ENCODE measurements around the gene SLC38A11.
"Not testable (repeated sequence)": the region's sequence is repeated elsewhere in the genome, so short reads cannot be mapped to it uniquely, and the experiment has no call there.

The SLC38A11 gene

DNA sequence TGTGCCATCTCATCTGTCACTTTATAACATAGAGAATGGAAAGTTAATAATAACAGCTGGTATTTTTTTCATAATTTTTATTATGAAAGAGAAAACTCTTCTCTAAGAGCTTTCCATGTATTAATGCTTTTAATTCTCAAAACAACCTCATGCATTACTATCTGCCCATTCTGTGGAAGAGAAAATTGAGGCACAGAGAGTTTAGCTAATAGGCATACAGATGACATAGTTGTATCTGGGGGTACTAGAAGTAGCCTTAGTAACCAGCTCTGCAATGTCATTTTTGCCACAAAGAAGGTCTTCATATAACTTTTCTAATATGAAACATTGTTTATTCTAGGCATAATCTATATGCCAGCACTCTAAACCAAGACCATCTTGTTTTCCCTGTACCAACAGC lies 77.4 kb downstream of the SLC38A11 start:
- no peak for DNase-seq (ENCODE audit: low spot score)

DNA sequence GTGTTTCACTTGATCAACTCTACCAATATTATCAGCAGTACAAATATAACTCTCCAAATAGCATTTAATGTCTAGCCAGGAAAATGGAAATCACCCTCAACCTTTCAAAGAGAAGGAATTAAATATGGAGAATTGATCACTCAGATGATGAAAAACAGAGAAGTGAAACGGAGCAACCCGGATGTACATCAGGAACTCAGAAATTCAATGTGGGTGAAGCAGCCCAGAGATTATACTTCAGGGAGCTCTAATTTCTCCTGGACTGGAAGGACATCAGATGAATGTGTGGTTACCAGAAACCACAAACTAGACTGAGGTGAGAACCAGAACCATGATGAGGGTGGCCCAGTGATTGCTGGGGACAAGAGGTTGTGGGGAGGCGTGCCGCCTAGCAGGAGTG lies 78.2 kb downstream of the SLC38A11 start:
- DNase-seq (ENCODE audit: low spot score), result no peak

DNA sequence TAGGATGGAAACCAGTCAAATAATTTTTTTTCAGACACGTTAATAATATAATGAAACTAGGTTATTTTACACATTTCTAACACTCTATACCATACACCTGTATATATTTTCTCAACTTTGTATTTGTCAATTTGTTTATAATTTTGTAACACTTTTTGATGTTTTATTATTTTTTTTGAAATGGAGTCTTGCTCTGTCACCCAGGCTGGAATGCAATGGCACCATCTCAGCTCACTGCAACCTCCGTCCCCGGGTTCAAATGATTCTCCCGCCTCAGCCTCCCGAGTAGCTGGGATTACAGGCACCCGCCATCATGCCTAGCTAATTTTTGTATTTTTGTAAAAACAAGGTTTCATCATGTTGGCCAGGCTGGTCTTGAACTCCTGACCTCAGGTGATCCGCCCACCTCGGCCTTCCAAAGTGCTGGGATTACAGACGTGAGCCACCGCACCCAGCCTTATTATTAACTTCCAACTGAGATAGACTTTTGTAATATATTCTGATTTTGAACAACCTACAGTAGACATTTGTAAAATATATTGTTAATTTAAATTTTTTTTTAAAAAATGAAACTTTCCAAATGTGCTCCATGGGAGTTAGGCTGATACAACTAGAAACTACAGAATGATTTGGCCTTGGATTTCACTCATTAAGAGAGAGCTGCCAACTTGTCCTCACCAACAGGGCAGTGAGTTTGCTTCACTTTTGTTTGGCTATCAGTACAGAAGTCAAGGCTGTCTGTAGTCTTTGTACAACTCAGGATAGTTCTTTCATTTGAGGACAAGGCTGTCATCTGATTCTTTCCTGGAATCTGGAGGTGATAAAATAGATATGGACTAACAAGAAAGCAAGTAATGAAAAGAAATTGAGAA lies 79.8 kb downstream of the SLC38A11 start:
- DNase-seq (ENCODE audit: low spot score), result no peak

DNA sequence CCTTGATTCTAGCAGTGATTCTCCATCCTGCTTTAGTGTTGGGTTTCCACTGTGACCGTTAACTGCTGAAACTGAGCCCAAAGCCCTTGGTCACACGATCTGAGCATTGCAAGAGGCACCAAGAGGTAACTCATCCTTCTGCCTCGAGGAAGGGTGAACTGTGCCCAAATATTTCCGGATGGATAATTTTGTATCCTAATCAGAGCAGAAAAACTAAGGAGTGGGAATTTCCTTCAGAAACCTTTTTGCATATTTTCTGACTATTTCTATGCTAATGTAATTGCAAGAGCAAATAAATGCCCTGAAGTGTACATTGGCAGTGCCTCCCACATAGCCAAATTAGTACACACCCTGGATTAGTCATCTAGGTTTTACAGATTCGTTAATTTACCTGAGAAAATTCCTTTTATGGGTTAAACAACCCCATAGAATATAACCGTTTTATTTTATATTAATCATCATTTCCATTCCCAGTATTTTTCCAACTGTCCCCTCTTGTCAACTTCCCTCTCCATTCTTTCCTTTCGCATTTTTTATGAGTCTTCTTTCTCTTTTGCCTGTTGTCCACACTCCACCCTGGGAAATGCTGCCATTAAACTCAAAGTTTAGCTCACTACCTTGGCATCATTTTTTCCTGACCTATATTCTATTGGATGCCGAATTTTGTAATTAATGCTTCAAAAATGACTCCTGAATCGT lies 82.0 kb downstream of the SLC38A11 start:
- no peak for DNase-seq (ENCODE audit: low spot score)

DNA sequence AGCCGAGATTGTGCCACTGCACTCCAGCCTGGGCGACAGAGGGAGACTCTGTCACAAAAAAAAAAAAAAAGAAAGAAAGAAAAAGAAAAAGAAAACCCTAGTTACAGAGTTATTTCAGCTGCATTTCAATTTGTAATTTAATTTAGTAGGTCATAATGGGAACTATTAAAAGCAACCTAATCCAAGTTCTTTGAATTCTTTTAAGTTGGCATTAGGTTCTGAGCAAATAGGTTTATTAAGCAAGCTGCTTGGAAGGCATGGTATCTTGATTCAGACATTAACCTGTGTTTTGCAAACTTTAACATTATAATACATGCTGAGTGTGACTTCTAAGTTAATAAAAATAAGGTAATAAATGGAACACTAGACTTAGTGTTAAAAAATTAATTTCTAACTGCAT lies 83.9 kb downstream of the SLC38A11 start:
- DNase-seq (ENCODE audit: low spot score), result no peak

DNA sequence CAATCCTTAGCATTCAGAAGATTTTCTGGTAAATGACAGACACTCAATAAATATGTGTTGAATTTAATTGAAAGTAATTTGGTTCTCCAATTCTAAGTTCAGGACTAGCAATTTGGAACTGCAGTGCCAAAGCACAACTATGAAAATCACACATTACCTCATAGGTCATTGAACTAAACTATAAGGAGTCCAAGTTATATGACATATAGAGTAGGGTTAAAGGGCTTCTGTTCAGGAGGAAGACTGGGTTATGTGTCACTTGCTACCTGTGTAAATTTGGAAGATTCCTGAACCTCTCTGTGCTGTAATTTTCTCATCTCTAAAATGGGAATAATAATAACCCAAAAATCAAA lies 85.9 kb downstream of the SLC38A11 start:
- DNase-seq (ENCODE audit: low spot score), result no peak

DNA sequence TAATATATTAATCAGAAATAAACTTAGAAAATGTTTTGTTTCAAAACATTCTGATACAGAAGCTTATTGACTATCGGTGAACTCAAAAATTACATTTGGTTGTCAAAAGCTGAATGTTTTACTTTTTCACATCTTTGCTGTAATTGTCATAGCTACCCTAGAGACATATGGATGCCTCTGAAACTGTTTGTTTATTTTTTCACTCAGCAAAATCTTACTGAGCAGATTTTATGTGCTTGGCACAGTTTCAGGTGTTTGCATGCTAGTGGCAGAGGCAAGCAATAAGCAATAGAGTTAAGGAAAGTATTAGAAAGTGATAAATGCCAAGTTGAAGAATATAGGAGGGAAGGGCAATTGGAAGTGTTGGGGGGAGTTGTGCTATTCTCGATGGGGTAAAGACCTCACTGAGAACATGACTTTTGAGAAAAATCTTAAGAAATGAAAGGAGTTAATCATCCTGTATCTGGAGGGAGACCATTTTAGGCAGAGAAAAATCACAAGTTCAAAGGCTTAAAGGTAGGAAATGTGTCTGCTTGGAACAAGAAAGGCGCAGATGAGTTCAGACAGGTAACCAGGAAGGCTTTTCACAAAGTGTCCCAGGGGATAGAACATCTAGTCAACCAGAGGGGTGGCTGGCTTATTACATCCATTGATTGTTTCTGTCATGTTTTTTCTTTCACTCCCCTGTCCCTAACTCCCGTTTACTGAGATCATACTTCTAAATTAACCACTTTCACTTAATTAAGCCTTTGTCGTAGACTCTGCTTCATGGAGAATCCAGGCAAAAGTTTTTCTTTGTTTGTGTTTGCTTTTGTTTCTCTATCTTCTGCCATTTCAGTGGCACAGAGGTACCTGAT lies 86.5 kb downstream of the SLC38A11 start:
- DNase-seq (ENCODE audit: low spot score), result no peak

DNA sequence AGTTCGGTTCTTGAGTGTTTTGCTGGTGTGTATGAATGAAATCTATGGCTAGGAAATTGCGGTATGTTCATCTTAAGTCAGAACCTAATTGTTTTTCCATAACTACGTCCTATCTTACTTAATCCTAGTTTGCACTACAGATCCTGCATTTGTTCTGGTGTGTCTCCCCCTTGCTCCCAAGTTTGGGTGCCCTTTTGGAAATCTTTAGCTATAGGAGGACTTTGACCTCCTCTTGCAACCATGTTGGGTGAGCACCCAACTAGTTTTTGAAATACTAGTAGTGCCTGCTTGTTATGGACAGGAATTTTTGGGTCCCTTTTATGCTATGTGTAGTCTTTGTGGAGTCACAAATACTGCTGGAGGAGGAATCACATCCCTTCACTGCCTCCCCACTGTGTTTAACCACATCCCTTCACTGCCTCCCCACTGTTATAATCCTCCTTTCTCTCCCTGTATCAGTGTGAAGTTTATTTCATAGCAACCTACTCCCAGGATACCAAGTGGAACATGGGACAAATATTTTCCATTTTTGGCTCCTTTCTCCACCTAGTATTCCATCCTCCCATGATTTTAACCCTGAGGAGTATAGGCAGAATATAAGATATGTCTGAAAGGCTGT lies 87.4 kb downstream of the SLC38A11 start:
- DNase-seq (ENCODE audit: low spot score), result no peak

DNA sequence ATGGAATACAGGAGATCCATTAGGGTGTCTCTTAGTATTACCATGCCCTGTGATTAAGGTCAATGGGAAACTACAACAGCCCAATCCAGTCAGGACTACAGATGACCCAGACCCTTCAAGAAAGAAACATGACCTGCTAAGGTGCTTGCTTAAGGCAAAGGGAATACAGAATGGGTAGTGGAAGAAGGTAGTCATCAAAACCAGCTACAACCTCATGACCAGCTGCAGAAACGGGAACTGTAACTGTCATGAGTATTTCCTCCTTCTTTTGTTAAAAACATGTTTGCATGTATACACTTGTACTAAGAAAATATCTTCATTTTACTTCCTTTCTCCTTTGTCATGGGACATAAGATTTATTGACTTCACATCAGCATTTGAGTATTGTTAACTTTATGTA lies 88.9 kb downstream of the SLC38A11 start:
- DNase-seq (ENCODE audit: low spot score), result not testable (repeated sequence)

DNA sequence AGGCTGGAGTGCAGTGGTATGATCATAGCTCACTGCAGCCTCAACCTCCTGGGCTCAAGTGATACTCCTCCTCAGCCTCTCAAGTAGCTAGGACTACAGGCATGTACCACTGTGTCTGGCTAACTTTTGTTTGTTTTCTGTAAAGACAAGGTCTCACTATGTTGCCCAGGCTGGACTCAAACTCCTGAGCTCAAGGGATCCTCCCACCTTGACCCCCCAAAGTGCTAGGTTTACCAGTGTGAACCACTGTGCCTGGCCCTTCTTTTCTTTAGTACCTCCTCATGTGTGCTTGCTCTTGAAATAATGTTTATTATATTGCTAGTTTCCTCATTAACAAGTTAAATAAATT lies 94.7 kb downstream of the SLC38A11 start:
- no peak for DNase-seq (ENCODE audit: low spot score)

DNA sequence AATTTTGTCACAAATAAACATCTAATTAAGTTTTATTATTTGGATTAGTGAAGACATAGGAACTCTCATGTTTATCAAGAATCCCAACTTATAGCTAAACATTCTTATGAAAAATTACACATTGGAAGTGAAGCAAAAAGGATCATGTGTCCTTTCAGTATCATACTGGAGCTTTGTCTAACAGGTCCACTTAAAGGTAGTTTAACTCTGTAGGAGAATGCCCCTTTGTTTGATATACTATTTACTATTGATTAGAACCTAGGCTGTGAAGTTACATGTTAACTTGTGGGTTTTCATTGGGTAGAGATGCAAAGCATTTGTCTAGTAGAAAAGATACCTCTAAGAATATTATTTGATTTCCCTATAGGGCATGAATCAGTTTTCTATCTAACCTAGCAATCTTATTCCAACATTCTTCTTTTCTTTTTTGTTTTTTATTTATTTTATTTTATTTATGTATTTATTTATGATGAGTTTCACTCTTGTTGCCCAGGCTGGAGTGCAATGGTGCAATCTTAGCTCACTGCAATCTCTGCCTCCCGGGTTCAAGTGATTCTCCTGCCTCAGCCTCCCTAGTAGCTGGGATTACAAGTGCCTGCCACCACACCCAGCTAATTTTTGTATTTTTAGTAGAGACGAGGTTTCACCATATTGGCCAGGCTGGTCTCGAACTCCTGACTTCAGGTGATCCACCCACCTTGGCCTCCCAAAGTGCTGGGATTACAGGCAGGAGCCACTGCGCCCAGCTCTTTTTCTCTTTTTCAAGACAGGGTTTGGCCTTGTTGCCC lies 95.2 kb downstream of the SLC38A11 start:
- DNase-seq (ENCODE audit: low spot score), result not testable (repeated sequence)

DNA sequence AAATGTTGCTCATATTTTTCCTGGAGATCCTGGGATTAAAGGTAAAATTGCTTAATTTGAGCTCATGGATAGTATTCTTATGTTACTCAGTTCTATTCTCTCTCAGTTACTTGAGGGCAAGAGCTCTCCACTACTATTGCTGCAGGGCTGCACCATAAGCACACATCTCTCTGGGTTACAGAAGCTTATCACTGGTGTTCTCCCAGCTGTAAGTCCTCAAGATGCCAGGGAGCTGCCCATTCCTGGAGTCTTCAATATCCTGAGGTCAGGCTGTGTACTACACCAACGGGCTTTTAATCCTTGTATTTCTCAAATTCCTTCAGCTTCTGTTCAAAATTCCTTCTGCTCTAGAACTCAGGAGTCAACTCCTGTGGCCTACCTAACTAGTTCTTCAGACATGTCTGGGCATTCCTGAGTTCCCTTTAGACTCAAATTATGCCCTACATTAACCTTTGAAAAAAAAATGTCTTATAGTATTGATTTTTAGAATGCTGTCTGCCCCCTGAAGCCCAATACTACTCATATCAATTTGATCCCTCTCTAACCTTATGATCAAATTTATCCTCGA lies 96.0 kb downstream of the SLC38A11 start:
- DNase-seq (ENCODE audit: low spot score), result no peak

DNA sequence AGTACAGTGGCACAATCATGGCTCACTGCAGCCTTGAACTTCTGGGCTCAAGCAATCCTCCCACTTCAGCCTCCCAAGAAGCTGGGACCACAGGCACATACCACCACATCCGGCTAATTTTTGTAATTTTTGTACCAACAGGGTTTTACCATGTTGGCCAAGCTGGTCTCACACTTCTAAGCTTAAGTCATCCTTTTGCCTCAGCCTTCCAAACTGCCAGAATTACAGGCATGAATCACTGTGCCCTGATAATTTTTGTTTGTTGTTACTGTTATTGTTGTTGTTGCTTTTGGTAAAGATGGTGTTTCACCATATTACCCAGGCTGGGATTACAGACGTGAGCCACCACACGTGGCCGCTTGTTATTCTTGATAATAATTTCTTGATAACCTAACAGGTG lies 103.2 kb downstream of the SLC38A11 start:
- DNase-seq (ENCODE audit: low spot score), result no peak

DNA sequence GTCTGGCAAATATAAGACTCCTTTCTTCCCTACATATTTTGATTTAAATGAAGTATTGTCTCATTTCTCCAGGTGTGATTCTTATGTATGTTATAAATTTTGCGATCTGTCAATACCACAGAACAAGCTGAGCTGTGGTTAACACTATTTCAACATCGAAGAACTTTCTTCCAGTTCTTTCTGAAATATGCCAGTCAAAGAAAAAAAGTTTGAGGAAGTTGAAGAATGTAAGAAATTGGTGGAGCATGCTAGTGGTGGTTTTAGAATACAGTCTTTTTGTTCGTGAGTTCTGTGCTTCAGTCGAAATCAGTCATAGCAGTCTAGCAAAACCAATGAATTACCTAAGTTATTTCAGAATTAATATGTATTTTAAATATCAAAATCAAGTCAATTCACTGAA lies 105.1 kb downstream of the SLC38A11 start:
- no peak for DNase-seq (ENCODE audit: low spot score)

DNA sequence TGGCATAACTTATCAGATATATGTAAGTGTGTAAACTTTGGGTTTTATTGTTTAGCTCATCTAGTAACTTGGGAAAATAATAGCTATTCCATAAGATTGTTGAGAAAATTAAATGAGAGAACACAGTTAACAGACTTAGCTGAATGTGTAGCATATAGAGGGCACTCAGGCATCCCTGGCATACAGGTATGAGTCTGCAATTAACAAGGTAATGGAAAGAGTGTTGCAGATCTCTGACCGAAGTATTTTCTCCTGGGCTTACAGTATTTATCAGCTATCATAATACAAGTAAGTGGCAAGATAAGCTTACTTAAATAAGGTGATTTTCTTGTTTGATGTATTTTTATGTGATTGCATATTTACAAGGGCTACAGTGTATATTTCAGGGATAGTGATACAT lies 105.8 kb downstream of the SLC38A11 start:
- DNase-seq (ENCODE audit: low spot score), result no peak

DNA sequence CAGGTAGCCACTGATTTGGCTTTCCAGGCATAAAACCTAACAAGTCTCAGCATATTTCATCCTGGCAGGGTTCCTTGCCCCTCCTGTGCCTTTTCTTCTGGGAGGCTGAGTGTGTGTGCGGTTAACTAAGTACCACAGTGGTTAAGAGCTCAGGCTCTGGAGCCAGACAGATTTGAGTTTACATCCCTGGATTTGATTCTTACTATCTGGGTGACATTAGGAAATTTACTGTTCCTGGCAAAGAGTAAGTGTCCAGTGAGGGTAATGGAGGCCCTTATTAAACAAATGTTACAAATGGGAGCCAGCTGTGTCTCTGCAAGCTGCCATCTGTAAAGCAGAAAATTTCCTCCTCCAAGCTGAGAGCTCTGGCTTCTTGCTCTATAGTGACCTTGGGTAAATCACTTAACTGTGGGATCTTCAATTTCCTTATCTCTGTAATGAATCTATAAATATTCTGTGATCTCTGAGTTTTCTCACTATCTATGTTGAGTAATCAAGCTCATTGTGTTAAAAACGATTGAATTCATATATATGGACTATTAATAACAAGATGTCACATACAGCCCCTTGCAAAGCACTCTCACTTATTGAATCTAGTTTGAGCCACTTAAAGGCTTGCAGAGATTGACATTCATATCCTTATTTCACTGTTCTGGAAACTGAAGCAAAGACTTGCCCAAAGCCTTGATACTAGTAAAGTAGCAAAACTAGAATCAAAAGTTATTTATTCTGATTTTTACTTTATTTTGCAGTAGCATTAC lies 107.2 kb downstream of the SLC38A11 start:
- no peak for DNase-seq (ENCODE audit: low spot score)

DNA sequence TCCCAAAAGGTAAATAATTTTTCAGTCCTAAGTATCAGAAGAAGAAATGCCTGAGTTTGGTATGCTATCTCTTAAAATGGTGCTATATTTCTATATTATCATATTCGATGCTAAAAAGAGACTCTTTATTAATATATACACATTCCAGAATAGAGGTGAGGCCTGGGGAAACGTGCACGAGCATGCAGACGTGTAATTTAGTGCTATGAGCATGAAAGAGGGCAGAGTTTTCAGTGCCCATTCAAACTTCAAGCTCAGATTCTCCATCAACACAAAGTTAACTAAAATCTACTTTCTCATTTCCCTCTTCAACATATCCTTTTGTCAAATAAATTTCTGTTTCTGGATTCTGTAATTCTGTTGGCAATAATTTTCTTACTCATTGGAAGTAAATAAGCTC lies 108.0 kb downstream of the SLC38A11 start:
- DNase-seq (ENCODE audit: low spot score), result no peak

DNA sequence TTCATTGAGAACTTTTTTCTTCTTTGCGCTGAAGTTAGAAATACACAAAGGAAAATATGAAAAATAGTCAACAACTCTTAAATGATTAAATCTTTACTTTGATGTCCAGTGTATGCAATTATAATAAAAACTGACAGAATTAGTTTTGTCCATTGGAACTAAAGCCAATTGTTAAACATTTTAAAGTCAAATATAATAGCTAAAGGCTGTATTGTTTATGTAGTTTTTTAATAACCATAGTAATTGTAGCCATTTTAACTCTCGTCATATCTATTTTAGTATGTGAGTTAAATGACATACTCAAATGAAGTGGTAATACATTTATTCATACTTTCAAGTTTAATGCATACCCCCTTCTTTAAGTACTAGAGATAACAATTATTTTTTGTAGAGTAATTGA lies 109.0 kb downstream of the SLC38A11 start:
- DNase-seq (ENCODE audit: low spot score), result no peak

Measured in CD4-positive, alpha-beta T cell treated with Interleukin-2 at 100 ng/mL for 4 hours (primary cell).